Smooth muscle cell (in vitro differentiated cells): ENCODE data around the gene ERICH6B. TPM values are rescaled to one million over a fixed set of nuclear protein-coding genes. Genes with fewer than 3 reads are reported as not detected.

Source experiments
- DNase-seq: peaks from one replicate; lab custom pipeline; 2025; ENCODE audit not compliant: unreplicated experiment; lab: John Stamatoyannopoulos, UW
- H2AFZ ChIP-seq: fragments of 200-600 bp; sonication (generic); 2 replicates; pipeline ENCODE4 v1.6.0; 2016; ENCODE audit warnings: antibody characterized with exemption, low read depth, mild to moderate bottlenecking
- H3F3A ChIP-seq: fragments of 200-600 bp; sonication (generic); 2 replicates; pipeline ENCODE4 v1.6.0; 2017; ENCODE audit warnings: antibody characterized with exemption, low read depth
- H3K27ac ChIP-seq: fragments of 200-600 bp; sonication (generic); 2 replicates; pipeline ENCODE4 v1.5.1; 2016; ENCODE audit warnings: low read depth, mild to moderate bottlenecking
- H3K27me3 ChIP-seq: fragments of 200-600 bp; sonication (generic); 2 replicates; pipeline ENCODE4 v1.6.1; 2016; ENCODE audit warnings: low read depth, mild to moderate bottlenecking
- H3K36me3 ChIP-seq: fragments of 200-600 bp; sonication (generic); 2 replicates; pipeline ENCODE4 v1.5.1; 2016; ENCODE audit warnings: low read depth
- H3K4me1 ChIP-seq: fragments of 200-600 bp; sonication (generic); 2 replicates; pipeline ENCODE4 v1.5.1; 2016; ENCODE audit warnings: low read depth
- H3K4me2 ChIP-seq: fragments of 200-600 bp; sonication (generic); 2 replicates; pipeline ENCODE4 v1.6.0; 2016; ENCODE audit warnings: mild to moderate bottlenecking
- H3K4me3 ChIP-seq: fragments of 200-600 bp; sonication (generic); 2 replicates; pipeline ENCODE4 v1.5.1; 2016; ENCODE audit warnings: mild to moderate bottlenecking
- H3K79me2 ChIP-seq: fragments of 200-600 bp; sonication (generic); 2 replicates; pipeline ENCODE4 v1.6.0; 2016; ENCODE audit warnings: low read depth, mild to moderate bottlenecking
- H3K9ac ChIP-seq: fragments of 200-600 bp; sonication (generic); 2 replicates; pipeline ENCODE4 v1.6.0; 2016; ENCODE audit warnings: low read depth
- H3K9me3 ChIP-seq: fragments of 200-600 bp; sonication (generic); replicated peaks from 2 replicates; pipeline ENCODE4 v1.5.1; 2016; ENCODE audit warnings: low read depth
- H4K20me1 ChIP-seq: fragments of 200-600 bp; sonication (generic); 2 replicates; pipeline ENCODE4 v1.6.0; 2016; ENCODE audit warnings: low read depth
- CTCF ChIP-seq: fragments of 200-600 bp; sonication (generic); IDR thresholded peaks from 2 replicates; pipeline ENCODE4 v1.5.1; 2017; ENCODE audit warnings: borderline replicate concordance, mild to moderate bottlenecking, antibody characterized with exemption; ENCODE audit not compliant: insufficient read depth, poor library complexity, severe bottlenecking
- WGBS: methylation state at CpG from one replicate; pipeline ENCODE4 v1.1.7; 2016; ENCODE audit warnings: low lambda C conversion rate; 5-methylcytosine and 5-hydroxymethylcytosine counted together
- polyA plus RNA-seq: library from polyadenylated mRNA; unstranded; fragments of >200 nt; fragmentation: Nextera tagmentation; extraction: Ambion mirVana; gene quantifications from 2 replicates; pipeline ENCODE4 v1.2.1, GENCODE V29; 2016
- total RNA-seq: library from RNA; depleted of rRNA; stranded (reverse); fragments of >200 nt; gene quantifications from 2 replicates; pipeline ENCODE4 v1.2.3, GENCODE V29; 2014

ERICH6B gene
- total and polyA plus RNA-seq, 2 experiments from 2014 or later: 0.33 TPM; not detected in 1

- Histone ChIP-seq H3K36me3 (no peaks in the 10 kb centered on the region), H3K9me3 (no peaks in the 10 kb centered on the region), H4K20me1 (no peaks in the 10 kb centered on the region), H3K27me3 (no peaks in the 10 kb centered on the region), H3K4me3 (no peak overlapping the region), H3K9ac (no peak overlapping the region), H3K4me2 (no peak overlapping the region), H3K79me2 (no peaks in the 10 kb centered on the region), H3K27ac (no peak overlapping the region), H3K4me1 (no peaks in the 10 kb centered on the region), H2AFZ (no peak overlapping the region), H3F3A (no peaks in the 10 kb centered on the region)
- TF ChIP-seq CTCF: no peak
- 95% methylated on average over 1 of the region's 1 CpG for WGBS
- DNase-seq: no peak
Measured at GRCh38 chr13:45587897-45588296, 27.6 kb downstream of the ERICH6B start.

GRCh38 chr13:45584816-45585215 is 30.7 kb downstream of the ERICH6B start:
- 87% methylated on average over 6 of the region's 6 CpGs for WGBS
- no peaks in the 10 kb centered on the region for H3K4me1 ChIP-seq
- DNase-seq: no peak

GRCh38 chr13:45582408-45583076 is 33.0 kb downstream of the ERICH6B start:
- Histone ChIP-seq H2AFZ (no peak overlapping the region), H3K27me3 (peaks cover 18% of the 10 kb centered on the region), H3K79me2 (no peaks in the 10 kb centered on the region), H3K4me3 (no peak overlapping the region), H3K9me3 (no peaks in the 10 kb centered on the region), H4K20me1 (no peaks in the 10 kb centered on the region), H3K4me2 (no peak overlapping the region), H3K27ac (no peak overlapping the region), H3F3A (no peaks in the 10 kb centered on the region), H3K9ac (no peak overlapping the region), H3K36me3 (no peaks in the 10 kb centered on the region), H3K4me1 (no peaks in the 10 kb centered on the region)
- WGBS: 93% methylated on average over 3 of the region's 3 CpGs
- DNase-seq: no peak
- no peak for TF ChIP-seq CTCF

More at GRCh38 chr13:45584816-45585215, 30.7 kb downstream of the ERICH6B start:
- no peaks in the 10 kb centered on the region for H3K27me3 ChIP-seq
- no peaks in the 10 kb centered on the region for H3K36me3 ChIP-seq
- no peak overlapping the region for H2AFZ ChIP-seq
- TF ChIP-seq CTCF: no peak
- H3K9ac ChIP-seq: no peak overlapping the region
- H3K4me3 ChIP-seq: no peak overlapping the region
- no peaks in the 10 kb centered on the region for H3K9me3 ChIP-seq
- H3F3A ChIP-seq: no peaks in the 10 kb centered on the region
- no peak overlapping the region for H3K4me2 ChIP-seq
- H3K27ac ChIP-seq: no peak overlapping the region
- H3K79me2 ChIP-seq: no peaks in the 10 kb centered on the region
- no peaks in the 10 kb centered on the region for H4K20me1 ChIP-seq

GRCh38 chr13:45576466-45576865 is 39.1 kb downstream of the ERICH6B start:
- no peak overlapping the region for H3K4me2 ChIP-seq
- H4K20me1 ChIP-seq: no peaks in the 10 kb centered on the region
- no peaks in the 10 kb centered on the region for H3K79me2 ChIP-seq
- DNase-seq: no peak
- no peaks in the 10 kb centered on the region for H3F3A ChIP-seq
- peaks cover 42% of the 10 kb centered on the region for H3K27me3 ChIP-seq
- H3K9me3 ChIP-seq: no peaks in the 10 kb centered on the region
- H3K4me3 ChIP-seq: no peak overlapping the region
- H3K36me3 ChIP-seq: no peaks in the 10 kb centered on the region
- H3K4me1 ChIP-seq: no peaks in the 10 kb centered on the region
- H2AFZ ChIP-seq: no peak overlapping the region
- no peak for TF ChIP-seq CTCF
- H3K9ac ChIP-seq: no peak overlapping the region
- WGBS: 90% methylated on average over 4 of the region's 4 CpGs
- no peak overlapping the region for H3K27ac ChIP-seq
